ENCODE measurements around the gene ARHGEF10L. TPM values are rescaled to one million over a fixed set of nuclear protein-coding genes. Genes with fewer than 3 reads are reported as not detected.

The ARHGEF10L gene
- total RNA-seq, 1 donor from 2014 or later = 24.0 TPM

GRCh38 chr1:17642943-17643342, 103.4 kb downstream of the ARHGEF10L start:
- Mint-ChIP-seq H3K4me3 (ENCODE audit: unreplicated experiment) (no peak overlapping the region), H3K27me3 (ENCODE audit: unreplicated experiment) (no peaks in the 10 kb centered on the region), H3K36me3 (ENCODE audit: unreplicated experiment) (peaks cover 27% of the 10 kb centered on the region), H3K27ac (ENCODE audit: unreplicated experiment) (no peak overlapping the region), H3K4me1 (ENCODE audit: unreplicated experiment) (peaks cover 7% of the 10 kb centered on the region), H3K9me3 (ENCODE audit: unreplicated experiment) (no peaks in the 10 kb centered on the region)
- TF ChIP-seq, protein P1, sequence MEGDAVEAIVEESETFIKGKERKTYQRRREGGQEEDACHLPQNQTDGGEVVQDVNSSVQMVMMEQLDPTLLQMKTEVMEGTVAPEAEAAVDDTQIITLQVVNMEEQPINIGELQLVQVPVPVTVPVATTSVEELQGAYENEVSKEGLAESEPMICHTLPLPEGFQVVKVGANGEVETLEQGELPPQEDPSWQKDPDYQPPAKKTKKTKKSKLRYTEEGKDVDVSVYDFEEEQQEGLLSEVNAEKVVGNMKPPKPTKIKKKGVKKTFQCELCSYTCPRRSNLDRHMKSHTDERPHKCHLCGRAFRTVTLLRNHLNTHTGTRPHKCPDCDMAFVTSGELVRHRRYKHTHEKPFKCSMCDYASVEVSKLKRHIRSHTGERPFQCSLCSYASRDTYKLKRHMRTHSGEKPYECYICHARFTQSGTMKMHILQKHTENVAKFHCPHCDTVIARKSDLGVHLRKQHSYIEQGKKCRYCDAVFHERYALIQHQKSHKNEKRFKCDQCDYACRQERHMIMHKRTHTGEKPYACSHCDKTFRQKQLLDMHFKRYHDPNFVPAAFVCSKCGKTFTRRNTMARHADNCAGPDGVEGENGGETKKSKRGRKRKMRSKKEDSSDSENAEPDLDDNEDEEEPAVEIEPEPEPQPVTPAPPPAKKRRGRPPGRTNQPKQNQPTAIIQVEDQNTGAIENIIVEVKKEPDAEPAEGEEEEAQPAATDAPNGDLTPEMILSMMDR (IDR thresholded peaks at IDR 0.05) = no peak
- no peak for DNase-seq (ENCODE audit: extremely low spot score, unreplicated experiment)

GRCh38 chr1:17643861-17644703, 104.6 kb downstream of the ARHGEF10L start:
- TF ChIP-seq, protein P1 (IDR thresholded peaks at IDR 0.05) = no peak
- no peak for DNase-seq (ENCODE audit: extremely low spot score, unreplicated experiment)
- Mint-ChIP-seq H3K4me3 (ENCODE audit: unreplicated experiment) (no peak overlapping the region), H3K27me3 (ENCODE audit: unreplicated experiment) (no peaks in the 10 kb centered on the region), H3K27ac (ENCODE audit: unreplicated experiment) (no peak overlapping the region), H3K9me3 (ENCODE audit: unreplicated experiment) (no peaks in the 10 kb centered on the region), H3K36me3 (ENCODE audit: unreplicated experiment) (peaks cover 23% of the 10 kb centered on the region), H3K4me1 (ENCODE audit: unreplicated experiment) (peaks cover 18% of the 10 kb centered on the region)

DNA sequence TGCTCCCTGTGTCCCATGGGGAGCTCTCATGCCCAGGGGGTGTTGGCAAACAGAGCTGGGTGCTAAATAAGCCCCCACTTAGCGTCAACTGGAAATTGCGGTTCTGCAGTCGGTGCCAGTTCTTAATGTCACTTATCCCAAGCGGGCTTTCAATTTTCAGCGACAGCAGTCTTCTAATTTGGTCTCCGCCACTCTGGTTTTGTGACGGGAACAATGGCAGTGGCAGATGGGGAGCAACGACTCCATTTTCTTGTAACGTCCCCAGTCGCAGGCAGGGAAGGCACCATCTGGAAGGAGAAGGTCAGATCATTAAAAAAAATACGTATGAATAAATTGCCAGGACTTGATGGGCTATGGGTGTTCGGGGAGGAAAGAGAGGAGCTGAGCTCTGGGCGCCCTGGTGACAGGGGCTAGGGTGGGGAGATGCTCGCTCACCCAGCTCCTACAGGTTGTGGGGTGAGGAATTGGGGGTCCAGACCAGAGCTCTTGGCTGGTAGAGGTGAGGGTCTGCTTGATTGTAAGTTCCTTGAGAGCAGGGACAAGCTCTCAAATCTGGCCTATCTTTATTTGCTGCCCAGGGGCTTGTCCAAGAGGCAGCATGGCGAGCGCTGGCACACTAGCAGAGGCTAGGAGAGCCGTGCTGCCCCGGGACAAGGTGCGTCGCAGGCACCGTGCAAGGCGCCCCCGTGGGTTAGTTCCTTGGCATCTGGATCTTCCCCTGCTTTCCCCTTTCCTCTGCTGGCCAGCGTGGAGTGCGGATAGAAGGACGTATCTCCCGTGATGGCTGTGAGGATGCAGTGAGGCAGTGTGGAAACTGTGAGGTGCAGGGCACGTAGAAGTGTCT, 105.8 kb downstream of the ARHGEF10L start:
- H3K27ac Mint-ChIP-seq (ENCODE audit: unreplicated experiment) = no peak overlapping the region
- H3K9me3 Mint-ChIP-seq (ENCODE audit: unreplicated experiment) = no peaks in the 10 kb centered on the region
- no peaks in the 10 kb centered on the region for H3K27me3 Mint-ChIP-seq (ENCODE audit: unreplicated experiment)
- TF ChIP-seq, protein P1 (IDR thresholded peaks at IDR 0.05) = no peak
- H3K4me1 Mint-ChIP-seq (ENCODE audit: unreplicated experiment) = peaks cover 18% of the 10 kb centered on the region
- DNase-seq (ENCODE audit: extremely low spot score, unreplicated experiment) = no peak
- H3K36me3 Mint-ChIP-seq (ENCODE audit: unreplicated experiment) = peaks cover 18% of the 10 kb centered on the region
- no peak overlapping the region for H3K4me3 Mint-ChIP-seq (ENCODE audit: unreplicated experiment)

- DNase-seq (ENCODE audit: extremely low spot score, unreplicated experiment) = no peak
- Mint-ChIP-seq H3K27ac (ENCODE audit: unreplicated experiment) (no peak overlapping the region), H3K4me3 (ENCODE audit: unreplicated experiment) (no peak overlapping the region), H3K4me1 (ENCODE audit: unreplicated experiment) (peaks cover 18% of the 10 kb centered on the region), H3K27me3 (ENCODE audit: unreplicated experiment) (no peaks in the 10 kb centered on the region), H3K36me3 (ENCODE audit: unreplicated experiment) (peaks cover 9% of the 10 kb centered on the region), H3K9me3 (ENCODE audit: unreplicated experiment) (no peaks in the 10 kb centered on the region)
- TF ChIP-seq, protein P1 (IDR thresholded peaks at IDR 0.05) = no peak
Measured at GRCh38 chr1:17646444-17647280, 107.2 kb downstream of the ARHGEF10L start.

All from osteocyte (in vitro differentiated cells).